GM08714 (cell line): ENCODE results near the gene PDE3B.
"Not testable (repeated sequence)": the region's sequence is repeated elsewhere in the genome, so short reads cannot be mapped to it uniquely, and the experiment has no call there.

Experiments used
- H3K4me3 ChIP-seq: fragments of 200-500 bp; sonication (Bioruptor generic); 2 replicates; pipeline ENCODE4 v1.5.1; 2014; ENCODE audit warnings: mild to moderate bottlenecking, low read length, inconsistent platforms
- ZNF274 ChIP-seq: IDR thresholded peaks from 2 replicates; pipeline ENCODE4 v1.6.1; 2012; ENCODE audit warnings: mild to moderate bottlenecking, low read depth, low read length

Gene PDE3B

DNA sequence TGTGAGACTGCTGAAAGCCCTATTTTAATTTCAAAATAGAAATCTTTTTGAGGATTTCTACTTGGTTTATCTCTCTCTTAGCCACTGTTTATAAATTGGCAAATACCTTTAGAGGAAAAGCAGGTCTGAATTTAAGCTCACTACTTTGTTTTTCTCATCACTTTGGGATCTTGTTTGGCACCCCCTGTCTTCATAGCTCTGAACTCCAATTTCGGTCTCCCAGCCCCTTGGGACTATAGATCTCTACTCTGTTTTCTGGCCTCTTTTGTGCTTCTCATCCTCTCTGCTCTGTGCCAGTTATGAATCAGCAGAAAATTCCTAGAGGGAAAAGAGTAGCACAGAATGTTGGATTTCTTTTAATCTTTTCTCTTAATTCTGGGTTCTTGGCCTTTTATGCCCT is 130.2 kb downstream of the PDE3B start:
- H3K4me3 ChIP-seq: no peak overlapping the region
- no peak for TF ChIP-seq ZNF274

DNA sequence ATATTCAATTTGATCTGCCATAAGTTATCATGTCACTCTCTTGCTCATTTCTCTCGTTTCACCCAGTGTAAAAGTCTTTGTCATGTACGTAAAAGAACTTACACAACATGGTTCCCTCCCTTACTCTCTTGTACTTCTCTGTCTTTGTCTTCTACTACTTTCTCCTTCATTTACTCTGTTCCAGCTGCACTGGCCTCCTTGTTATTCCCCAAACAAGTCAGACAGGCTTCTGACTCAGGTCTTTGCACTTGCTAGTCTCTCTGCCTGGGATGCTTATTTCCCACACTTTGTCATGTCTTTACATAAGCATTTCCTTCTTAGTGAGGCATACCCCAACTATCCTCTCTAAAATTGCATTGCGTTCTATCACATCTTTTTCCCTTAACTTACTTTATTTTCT is 131.1 kb downstream of the PDE3B start:
- H3K4me3 ChIP-seq: no peak overlapping the region
- TF ChIP-seq ZNF274: no peak

DNA sequence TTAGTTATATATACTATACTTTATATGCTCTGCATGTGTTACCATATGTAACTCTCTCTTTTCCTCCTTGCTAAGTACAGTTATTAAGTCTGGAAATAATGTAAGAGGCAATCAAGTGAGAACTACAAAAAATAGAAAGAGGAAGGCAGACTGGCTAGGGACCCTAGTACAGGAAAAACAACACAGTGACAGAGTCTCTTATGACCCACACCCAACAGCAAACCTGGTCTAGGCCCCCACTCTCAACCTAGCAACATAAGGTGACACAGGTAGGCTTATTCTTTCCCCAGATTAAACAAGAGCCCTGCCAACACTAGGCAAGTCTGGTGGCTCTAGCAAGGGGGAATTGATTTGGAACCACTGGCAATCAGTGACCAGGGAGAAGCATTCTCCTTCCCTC is 132.3 kb downstream of the PDE3B start:
- H3K4me3 ChIP-seq: no peak overlapping the region
- no peak for TF ChIP-seq ZNF274

DNA sequence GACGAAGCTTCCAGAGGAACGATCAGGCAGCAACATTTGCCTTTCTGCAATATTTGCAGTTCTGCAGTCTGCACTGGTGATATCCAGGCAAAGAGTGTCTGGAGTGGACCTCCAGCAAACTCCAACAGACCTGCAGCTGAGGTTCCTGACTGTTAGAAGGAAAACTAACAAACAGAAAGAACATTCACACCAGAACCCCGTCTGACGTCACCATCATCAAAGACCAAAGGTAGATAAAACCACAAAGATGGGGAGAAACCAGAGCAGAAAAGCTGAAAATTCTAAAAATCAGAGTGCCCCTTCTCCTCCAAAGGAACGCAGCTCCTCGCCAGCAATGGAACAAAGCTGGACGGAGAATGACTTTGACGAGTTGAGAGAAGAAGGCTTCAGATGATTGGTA is 134.9 kb downstream of the PDE3B start:
- not testable (repeated sequence) for H3K4me3 ChIP-seq

DNA sequence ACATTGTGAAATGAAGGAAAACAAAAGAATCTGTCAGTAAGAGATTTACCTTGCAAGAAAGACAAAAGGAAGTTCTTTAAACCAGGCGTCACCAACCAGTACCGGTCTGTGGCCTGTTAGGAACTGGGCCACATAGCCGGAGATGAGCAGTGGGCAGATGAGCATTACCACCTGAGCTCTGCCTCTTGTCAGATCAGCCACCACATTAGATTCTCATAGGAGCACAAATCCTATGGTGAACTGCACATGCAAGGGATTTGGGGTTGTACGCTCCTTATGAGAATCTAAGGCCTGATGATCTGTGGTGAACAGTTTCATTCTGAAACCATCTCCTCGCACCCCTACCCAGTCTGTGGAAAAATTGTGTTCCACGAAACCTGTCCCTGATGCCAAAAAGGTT is 140.2 kb downstream of the PDE3B start:
- no peak overlapping the region for H3K4me3 ChIP-seq
- TF ChIP-seq ZNF274: no peak

DNA sequence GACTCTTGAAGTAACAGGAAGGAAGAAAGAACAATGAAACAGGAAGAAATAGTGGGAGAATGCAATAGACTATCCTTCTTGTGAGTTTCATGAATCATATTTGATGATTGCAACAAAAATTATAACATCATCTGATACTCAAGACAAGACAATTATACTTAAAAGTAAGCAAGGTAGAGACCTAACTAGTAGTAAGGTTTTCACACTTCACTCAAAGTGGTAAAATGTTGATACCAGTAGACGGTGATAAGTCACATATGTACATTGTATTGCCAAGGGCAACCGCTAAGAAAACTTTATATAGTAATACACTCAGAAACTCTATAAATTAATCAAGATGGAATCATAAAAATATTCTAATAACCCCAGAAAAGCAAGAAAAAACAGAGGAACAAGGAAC is 140.6 kb downstream of the PDE3B start:
- no peak overlapping the region for H3K4me3 ChIP-seq
- no peak for TF ChIP-seq ZNF274

DNA sequence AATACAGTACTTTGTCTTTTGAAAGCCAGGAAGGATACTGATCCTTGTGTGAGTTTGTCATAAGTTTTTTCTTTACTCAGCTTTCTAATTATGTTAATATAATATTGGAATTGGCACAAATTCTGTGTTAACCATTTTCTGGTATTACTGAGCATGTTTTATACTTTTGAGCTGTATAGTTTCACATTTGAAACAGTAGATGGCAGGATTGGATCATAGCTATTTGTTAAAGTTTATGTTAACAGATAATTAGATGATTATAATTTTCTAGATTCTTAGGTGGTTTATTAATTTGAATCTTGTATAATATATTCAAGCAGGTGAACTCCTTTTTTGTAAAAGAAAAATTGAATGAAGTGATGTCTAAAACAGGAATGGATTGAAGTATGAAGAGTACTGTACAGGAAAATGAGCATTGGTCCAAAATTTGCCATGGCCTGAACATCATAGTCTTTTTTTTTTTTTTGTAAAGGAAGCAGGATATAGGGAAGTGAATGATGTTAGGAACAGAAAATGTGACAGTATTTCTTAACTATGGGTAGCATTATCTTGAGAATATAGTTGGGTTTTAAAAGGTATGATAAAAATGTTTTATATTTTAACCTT is 146.4 kb downstream of the PDE3B start:
- no peak for TF ChIP-seq ZNF274
- no peak overlapping the region for H3K4me3 ChIP-seq

DNA sequence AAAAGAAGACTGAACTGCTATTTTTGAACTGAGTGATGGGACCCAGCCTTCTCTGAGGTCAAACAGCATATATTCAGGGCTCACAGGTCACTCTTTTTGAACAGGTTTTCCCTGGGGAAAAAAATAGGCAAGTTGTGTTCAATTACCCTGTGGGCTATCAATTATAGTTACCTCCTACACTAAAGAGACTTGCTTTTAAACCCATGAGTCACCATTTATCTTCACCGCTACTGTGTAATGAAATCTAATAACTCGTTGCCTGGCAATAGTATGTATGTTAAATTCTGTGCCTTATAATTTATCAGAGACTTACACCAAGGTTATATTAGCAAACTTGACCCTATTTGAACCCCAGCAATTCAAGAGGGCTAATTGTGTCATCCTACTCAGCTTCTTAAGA is 149.9 kb downstream of the PDE3B start:
- no peak overlapping the region for H3K4me3 ChIP-seq
- no peak for TF ChIP-seq ZNF274

DNA sequence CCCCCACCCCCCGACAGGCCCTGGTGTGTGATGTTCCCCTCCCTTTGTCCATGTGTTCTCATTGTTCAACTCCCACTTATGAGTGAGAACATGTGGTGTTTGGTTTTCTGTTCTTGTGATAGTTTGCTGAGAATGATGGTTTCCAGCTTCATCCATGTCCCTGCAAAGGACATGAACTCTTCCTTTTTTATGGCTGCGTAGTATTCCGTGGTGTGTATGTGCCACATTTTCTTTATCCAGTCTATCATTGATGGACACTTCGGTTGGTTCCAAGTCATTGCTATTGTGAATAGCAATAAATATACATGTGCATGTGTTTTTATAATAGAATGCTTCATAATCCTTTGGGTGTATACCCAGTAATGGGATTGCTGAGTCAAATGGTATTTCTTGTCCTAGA is 152.4 kb downstream of the PDE3B start:
- H3K4me3 ChIP-seq: not testable (repeated sequence)

DNA sequence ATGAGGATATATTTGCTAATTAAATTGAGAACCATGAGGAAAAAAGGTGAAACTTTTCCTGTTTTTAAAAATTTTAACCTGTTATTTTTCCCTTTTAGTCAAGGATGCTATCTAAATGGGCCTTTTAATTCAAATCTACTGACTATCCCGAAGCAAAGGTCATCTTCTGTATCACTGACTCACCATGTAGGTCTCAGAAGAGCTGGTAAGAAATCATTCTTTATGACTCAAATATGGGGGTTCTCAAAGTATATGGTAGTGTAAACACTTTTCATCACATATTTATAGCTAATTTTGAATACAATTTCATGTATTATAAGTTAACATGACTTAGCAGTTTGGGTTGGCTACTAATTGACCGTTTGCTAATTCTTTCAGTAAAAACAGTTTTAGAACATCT is 160.2 kb downstream of the PDE3B start:
- no peak overlapping the region for H3K4me3 ChIP-seq
- no peak for TF ChIP-seq ZNF274

DNA sequence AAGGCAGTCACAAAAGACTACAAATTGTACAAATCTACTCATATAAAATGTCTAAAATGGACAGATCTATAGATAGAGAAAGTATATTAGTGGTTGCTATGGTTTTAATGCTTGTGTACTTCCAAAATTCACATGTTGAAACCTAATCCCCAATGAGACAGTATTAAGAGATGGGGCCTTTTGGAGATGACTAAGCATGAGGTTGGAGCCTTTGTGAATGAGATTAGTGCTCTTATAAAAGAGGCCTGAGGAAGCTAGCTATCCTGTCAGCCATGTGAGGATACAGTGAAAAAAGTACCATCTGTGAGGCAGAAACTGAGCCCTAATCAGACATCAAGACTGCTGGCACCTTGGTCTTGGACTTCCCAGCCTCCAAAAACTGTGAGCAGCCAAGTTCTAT is 165.9 kb downstream of the PDE3B start:
- no peak for TF ChIP-seq ZNF274
- H3K4me3 ChIP-seq: no peak overlapping the region

DNA sequence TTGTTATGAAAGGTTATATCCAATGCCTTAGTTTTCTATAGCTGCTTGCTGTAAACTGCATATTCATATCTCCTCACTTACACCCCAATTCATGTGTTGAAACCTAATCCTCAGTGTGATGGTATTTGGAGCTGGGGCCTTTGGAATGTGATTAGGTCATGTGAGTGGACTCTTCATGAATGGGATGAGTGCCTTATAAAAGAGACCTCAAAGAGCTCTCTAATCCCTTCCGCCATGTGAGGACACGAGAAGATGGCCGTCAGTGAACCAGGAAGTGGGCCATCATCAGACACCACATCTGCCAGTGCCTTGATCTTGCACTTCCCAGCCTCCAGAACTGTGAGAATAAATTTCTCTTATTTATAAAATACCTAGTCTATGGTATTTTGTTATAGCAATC is 169.2 kb downstream of the PDE3B start:
- no peak overlapping the region for H3K4me3 ChIP-seq
- no peak for TF ChIP-seq ZNF274

DNA sequence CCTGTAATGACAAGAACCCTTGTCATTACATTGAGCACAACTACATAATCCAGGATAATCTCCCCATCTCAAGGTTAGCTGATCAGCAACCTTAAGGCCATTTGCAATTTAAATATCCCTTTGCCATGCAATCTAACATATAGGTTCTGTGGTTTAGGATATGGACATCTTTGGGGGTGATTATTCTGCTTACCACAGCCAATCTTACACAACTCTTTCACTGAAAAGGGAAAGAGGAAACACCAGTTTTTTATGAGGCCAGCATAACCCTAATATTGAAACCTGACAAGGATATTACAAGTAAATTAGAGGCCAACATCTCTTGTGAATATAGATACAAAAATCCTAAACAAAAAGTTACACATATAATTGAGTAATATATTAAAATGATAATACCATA is 169.9 kb downstream of the PDE3B start:
- no peak overlapping the region for H3K4me3 ChIP-seq
- no peak for TF ChIP-seq ZNF274

DNA sequence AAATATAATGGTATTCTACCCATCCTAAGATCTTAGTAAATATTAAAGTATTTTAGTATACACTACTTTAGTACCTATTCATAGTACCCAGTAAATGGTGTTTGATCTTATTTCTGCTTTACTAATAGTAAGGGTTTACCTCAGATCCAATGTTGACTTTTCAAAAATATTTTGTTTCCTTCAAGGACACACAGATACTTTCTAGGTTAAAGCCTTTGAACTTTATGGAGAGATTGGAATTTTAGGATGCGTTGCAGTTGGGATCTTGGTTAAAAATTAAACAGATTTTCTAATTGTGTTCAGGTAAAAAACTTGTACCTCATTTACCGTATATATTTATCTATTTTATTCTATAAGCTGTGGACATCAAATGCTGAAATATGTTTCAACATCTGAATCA is 175.2 kb downstream of the PDE3B start:
- no peak for TF ChIP-seq ZNF274
- no peak overlapping the region for H3K4me3 ChIP-seq

DNA sequence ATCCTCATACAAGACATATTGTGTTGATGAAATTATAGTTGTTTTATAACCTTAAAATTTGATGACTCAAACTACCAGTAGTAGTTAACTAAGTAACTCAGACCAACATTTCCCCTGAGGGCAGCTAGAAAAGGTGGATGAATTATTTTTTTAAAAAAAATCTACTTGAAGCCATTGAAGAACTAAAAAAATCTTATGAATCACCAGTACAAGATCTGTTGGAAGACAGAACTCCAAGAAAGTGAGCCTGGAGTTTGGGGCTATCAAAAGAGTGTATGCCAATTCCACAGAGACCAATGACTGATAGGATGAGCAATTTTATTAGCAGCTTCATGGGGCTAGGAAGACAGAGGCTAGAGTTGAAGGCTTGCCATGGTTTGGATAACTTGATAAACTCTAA is 176.0 kb downstream of the PDE3B start:
- TF ChIP-seq ZNF274: no peak
- H3K4me3 ChIP-seq: no peak overlapping the region

DNA sequence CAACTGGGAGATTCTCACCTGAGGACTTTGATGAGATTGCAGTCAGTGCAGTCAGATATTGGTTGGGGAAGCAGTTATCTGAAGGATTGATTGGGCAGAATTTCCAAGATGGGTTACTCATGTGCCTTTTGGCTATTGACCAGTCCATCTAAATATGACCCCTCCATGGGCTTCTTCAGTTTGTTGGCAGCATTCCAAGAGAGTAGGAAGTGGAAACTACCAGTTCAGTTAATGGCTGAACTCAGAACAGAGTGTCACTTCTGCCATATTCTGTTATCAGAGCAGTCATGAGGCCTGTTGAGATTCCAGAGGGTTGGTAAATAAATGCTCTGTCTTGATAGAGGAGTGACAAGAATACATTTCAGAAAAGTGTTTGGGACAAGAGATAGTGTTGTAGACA is 177.4 kb downstream of the PDE3B start:
- no peak for TF ChIP-seq ZNF274
- H3K4me3 ChIP-seq: no peak overlapping the region

DNA sequence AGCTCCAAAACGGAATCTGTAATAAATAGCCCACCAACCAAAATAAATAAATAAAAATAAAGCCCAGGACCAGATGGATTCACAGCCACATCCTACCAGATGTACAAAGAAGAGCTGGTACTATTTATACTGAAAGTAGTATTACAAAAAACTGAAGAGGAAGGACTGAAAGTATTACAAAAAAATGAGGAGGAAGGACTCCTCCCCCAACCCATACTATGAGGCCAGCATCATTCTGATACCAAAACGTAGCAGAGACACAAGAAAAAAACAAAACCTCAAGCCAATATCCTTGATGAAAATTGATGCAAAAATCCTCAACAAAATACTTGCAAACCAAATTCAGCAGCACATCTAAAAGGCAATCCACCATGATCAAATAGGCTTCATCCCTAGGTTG is 183.0 kb downstream of the PDE3B start:
- no peak overlapping the region for H3K4me3 ChIP-seq
- TF ChIP-seq ZNF274: no peak
